HG02981 (cell line): ENCODE measurements around the gene DDIT3.
"Not testable (repeated sequence)": the region's sequence is repeated elsewhere in the genome, so short reads cannot be mapped to it uniquely, and the experiment has no call there.

Source experiments
- ATAC-seq: cut with Tn5 transposase; IDR thresholded peaks from one replicate; pipeline ENCODE4 v1.9.1; 2021; ENCODE audit warnings: mild to moderate bottlenecking, moderate library complexity; ENCODE audit not compliant: unreplicated experiment

The DDIT3 gene

DNA sequence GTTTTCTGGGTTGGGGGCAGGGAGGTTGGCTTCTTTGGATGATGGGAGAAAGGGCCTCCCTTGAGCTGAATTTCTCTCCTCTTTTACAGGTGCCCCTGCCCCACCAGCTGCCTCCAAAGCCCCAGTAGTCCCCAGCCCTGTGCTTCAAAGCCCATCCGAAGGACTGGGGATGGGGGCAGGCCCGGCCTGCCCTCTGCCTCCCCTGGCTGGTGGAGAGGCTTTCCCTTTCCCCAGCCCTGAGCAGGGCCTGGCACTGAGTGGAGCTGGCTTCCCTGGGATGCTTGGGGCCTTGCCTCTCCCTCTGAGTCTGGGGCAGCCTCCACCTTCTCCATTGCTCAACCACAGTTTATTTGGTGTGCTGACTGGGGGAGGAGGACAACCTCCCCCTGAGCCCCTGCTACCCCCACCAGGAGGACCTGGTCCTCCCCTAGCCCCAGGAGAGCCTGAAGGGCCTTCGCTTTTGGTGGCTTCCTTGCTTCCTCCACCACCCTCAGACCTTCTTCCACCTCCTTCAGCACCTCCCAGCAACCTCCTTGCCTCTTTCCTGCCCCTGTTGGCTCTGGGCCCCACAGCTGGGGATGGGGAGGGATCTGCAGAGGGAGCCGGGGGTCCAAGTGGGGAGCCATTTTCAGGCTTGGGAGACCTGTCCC, 6.3 kb upstream of the DDIT3 start:
- no peak for ATAC-seq

DNA sequence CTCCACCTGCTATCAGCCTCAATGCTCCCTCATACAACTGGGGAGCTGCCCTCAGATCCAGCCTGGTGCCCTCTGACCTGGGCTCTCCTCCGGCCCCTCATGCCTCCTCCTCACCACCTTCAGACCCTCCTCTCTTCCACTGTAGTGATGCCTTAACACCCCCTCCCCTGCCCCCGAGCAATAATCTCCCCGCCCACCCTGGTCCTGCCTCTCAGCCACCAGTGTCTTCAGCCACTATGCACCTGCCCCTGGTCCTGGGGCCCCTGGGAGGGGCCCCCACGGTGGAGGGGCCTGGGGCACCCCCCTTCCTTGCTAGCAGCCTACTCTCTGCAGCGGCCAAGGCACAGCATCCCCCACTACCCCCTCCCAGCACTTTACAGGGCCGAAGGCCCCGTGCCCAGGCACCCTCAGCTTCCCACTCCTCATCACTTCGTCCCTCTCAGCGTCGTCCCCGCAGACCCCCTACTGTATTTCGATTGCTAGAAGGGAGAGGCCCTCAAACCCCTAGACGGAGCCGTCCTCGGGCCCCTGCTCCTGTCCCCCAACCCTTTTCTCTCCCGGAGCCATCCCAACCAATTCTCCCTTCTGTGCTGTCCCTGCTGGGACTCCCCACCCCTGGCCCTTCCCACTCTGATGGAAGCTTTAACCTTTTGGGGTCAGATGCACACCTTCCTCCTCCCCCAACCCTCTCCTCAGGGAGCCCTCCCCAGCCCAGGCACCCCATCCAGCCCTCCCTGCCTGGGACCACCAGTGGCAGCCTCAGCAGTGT, 5.5 kb upstream of the DDIT3 start:
- no peak for ATAC-seq

DNA sequence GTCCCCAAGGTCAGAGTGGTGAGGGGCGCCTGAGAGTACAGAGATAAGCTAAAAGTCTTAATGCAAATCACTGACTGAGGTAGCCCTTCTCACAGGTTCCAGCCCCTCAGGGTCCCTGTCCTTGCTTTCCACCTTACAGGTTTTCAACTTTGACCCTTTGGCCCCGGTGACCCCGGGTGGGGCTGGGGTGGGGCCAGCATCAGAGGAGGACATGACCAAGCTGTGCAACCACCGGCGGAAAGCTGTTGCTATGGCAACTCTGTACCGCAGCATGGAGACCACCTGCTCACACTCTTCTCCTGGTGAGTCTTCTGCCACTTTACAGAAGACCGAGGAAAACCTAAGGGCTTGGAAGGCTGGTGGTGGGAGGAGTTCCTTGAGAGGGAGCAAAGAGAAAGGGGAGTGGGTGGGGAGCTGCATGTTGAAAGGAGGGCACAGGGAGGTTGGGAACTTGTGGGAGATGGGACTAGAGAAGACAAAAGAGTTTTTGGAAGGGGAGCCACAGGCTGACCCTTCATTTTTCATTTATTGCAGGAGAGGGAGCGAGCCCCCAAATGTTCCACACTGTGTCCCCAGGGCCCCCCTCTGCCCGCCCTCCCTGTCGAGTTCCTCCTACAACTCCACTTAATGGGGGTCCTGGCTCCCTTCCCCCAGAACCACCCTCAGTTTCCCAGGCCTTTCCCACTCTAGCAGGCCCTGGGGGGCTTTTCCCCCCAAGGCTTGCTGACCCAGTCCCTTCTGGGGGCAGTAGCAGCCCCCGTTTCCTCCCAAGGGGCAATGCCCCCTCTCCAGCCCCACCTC, 4.7 kb upstream of the DDIT3 start:
- ATAC-seq, result no peak

DNA sequence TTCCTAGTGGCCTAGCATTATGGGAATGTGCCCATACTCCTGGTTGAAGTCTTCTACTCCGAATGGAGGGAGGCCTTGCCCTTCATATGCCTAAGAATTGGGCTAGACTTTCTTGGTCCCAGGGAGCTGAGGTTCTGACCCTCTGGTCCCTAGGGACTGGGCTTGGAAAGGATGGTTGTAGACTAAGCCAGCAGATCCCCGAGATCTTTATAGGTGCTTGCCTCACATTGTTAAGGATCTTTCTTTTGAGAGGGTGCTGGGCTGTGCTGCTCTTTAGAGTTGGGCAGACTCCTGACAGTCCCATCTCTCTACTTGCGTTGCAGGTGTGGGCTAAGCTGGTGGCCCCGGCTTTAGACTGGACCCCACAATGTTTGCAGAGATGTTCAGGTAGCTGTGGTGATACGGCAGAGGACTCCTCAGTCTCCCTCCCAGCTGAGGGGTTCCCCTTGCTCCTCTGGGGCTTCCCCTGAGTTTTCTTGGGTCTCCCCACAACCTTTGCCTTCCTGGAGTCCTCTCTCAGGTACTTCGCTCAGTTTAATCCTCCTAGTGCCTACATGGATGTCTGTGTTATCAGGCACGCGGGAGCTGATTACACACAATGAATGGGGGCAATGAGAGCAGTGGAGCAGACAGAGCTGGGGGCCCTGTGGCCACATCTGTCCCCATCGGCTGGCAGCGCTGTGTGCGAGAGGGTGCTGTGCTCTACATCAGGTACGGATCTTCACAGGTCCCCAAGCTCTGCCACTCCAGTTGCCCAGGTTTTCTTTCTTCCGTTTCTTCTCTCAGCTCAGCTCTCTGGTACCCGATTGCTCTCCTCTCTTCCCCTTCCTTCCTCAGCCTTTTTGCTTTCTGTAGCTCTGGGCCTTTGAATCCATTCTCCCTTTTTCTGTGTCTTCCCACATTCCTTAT, 3.6 kb upstream of the DDIT3 start:
- ATAC-seq, result no peak

DNA sequence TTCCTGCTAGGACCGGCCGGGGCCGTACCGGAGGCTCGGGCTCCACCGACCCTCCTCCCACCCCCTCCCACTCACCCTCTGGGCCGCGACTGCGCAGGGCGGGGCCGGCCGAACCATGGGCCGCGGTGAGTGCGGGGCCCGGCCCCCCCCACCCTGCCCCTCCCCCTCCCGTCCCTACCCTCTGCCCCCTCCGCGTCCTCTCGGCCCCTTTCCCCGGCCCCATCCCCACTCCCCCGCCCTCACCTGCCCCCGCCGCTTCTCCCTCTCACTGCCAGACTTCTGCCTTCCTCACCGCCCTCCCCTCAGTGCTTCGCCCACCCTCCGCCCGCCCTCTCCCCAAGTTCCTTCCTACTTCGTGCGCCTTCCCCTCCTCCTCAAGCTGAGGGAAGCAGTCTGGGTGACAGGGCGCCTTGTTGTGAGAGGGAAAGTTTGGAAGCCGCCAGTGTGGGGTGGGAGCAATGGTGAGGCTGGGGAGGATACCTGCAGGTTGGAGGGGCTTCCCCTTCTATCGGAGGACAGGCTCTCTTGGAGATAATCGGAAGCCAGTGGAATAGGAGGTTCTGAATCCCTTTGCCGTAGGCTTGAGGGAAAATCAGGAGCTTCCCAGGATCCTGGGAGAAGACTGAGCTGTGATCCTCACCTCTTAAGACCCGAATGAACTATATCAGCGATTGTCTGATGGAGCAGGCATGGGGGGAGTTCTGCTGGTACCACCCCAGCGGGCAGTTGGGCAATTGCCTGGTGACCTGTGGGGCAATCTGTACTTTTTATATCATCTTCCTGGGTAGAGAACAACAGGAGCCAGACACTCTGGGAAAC, 2.8 kb upstream of the DDIT3 start:
- no peak for ATAC-seq

DNA sequence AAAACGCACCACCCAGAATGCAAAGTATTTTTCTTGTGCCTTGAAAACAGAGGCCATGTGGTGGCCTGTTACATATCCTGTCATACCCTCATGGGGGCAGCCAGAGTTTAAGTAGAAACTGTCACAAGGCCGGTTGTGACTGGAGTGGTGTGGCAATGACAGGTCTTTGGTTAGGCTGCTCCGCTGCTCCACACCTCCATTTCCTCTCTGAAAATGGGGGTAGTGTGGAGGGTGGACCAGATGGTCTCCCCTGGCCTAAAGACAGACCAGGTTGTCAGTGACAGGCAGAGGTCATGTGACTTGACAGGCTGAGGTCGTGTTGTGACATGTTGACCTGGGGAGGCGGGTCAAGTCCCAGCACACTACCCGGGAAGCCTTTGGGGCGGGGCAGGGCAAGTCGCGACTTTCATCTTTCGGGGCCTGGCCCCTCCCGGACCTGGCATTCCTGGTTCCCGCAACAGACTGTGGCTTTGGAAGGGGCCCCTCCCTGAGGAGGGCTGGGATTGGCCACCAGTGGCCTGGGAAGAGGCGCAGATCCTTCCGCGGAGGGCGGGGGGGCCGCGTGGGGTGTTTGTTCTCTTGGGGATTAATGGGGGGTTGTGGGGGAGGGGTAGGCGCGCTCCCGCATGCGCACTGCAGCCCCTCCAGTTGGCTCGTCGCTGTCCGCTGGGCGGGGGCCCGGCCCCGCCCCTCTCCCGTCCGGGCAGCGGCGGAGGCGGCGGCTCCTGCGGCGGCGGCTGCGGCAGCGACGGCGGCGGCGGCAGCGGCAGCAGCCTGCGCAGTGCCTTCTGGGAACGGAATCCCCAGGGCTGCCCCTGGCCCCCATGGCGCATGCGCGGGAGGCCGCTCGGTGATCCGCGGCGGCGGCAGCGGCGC, 1.9 kb upstream of the DDIT3 start, which contains the start of gene MBD6:
Gene MBD6 (plus strand): TSS at position 814 of the 876 bp plus-strand sequence. CDS start 1,480 bp downstream, outside the sequence.
- peak; percentile 36 for ATAC-seq

DNA sequence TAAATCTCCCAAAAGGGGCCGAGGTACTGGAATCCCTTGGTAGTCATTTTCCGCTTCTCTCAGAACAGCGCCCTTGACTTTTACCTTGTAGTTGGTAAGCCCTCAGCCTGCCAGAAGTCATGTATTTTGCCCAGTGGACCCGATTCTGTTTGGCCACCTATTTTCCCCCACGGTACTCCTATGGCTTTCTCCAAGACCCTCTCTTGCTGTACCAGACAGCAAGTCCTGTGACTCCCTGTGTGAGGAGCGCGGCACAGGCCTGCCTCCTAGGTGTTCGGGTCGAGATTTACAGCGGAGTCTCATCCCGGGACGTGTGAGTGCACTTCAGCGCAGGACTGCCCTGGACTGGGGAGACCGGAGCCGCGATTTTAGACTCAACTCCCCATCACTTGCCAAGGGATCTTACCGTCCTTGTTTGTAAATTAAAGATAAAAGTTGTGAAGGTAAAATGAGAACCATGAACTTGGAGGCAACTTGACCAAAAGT, 1.3 kb upstream of the DDIT3 start:
- no peak for ATAC-seq

DNA sequence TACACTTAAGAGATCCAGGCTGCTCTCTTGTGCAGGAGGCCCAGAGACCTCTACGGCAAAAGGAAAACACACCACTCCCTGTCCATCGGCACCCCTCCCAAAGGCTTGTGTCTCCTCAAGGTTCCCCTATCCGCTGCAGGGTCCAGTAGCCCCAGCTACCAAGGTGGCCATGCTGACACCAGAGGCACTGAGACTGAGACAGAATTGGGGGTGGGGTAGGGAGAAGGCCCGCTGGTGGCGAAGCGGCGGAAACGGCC, 590 bp downstream of the DDIT3 start:
- no peak for ATAC-seq

DNA sequence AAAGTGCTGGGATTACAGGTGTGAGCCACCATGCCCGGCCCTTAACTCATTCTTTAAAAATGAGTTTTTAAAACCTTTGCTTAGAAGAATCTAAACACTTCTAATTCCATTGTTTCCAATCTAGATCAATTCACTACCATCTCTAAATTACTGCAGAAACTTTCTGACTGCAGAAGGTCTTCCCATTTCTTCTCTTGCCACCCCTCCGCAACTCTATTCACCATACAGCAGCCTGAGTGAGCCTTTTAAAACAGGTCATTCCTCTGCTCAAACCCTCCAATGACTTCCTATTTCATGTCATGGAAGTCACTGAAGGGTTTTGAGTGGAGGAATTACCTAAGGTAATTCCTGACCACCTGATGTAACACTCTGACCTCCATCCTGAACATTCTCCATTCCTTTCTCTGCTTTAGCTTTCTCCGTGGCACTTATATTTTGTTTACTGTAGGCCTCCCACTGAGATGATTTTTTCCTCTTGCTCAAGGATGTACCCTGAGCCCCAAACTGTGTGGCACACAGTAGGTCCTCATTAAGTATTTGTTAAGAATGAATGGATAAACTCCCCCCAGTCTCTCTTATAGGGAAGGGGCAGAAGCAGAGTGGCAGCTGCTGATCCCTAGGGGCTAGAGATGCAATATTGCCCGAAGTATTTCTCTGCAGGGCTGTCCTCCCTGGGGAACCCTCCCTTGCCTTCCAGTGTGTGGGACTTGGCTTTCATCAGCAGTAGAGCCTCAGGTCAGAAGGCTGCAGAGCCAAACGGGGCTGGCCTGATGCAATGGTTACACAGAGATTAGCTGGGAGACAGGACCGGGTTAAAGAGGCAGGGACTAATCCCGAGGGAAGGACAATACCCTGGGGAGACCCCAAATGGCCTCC, 1.2 kb downstream of the DDIT3 start:
- no peak for ATAC-seq

DNA sequence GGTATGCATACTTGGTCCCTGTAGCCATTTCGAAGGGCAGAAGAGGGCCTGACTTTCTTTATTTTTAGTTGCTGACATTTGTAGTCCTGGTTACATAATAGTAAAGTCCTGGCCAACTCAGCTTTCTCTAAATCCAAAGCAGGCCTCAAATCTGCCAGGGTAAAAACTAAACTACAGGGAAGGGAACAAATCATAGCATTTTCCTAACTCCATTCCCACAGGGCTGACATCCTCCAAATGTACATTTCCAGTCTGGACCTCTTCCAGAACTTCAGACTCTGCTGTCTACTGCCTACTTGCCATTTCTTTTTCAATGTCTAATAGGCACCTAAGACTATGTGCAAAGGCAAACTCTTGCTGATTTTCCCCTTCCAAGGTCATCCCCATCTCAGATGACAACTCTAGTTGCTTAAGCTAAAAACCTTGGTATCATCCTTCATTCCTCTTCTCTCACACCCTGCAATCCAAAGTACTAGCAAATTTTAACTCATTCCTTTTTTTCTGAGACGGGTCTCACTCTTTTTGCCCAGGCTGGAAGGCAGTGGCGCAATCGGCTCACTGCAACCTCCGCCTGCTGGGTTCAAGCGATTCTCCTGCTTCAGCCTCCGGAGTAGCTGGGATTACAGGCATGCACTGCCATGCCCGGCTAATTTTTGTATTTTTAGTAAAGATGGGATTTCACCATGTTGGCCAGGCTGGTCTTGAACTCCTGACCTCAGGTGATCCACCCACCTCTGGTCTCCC, 2.0 kb downstream of the DDIT3 start:
- ATAC-seq, result no peak

DNA sequence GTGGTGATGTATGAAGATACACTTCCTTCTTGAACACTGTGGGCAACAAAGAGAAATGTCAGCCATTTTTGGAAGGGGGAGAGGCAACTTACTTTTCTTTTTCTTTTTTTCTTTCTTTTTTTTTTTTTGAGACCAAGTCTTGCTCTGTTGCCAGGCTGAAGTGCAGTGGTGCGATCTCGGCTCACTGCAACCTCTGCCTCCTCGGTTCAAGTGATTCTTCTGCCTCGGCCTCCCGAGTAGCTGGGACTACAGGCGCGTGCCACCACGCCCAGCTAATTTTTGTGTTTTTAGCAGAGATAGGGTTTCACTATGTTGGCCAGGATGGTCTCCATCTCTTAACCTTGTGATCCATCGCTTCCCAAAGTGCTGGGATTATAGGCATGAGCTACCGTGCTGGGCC, 2.6 kb downstream of the DDIT3 start:
- not testable (repeated sequence) for ATAC-seq

DNA sequence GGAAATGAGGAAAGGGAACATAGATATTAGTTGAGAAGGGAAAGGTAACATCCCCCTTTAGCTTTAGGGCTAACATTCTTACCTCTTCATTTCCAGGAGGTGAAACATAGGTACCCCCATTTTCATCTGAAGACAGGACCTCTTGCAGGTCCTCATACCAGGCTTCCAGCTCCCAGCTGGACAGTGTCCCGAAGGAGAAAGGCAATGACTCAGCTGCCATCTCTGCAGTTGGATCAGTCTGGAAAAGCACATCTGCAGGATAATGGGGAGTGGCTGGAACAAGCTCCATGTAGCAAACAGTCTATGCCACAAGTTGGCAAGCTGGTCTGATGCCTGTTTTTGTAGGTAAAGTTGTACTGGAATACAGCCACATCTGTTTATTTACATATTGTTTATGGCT, 3.1 kb downstream of the DDIT3 start:
- ATAC-seq, result no peak

DNA sequence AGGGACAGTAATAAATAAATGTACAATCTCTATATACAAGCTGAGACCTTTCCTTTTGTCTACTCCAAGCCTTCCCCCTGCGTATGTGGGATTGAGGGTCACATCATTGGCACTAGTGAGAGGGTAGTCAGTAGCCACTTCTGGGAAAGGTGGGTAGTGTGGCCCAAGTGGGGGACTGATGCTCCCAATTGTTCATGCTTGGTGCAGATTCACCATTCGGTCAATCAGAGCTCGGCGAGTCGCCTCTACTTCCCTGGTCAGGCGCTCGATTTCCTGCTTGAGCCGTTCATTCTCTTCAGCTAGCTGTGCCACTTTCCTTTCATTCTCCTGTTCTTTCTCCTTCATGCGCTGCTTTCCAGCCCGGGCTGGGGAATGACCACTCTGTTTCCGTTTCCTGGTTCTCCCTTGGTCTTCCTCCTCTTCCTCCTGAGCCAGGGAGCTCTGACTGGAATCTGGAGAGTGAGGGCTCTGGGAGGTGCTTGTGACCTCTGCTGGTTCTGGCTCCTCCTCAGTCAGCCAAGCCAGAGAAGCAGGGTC, 3.6 kb downstream of the DDIT3 start:
- ATAC-seq, result no peak

DNA sequence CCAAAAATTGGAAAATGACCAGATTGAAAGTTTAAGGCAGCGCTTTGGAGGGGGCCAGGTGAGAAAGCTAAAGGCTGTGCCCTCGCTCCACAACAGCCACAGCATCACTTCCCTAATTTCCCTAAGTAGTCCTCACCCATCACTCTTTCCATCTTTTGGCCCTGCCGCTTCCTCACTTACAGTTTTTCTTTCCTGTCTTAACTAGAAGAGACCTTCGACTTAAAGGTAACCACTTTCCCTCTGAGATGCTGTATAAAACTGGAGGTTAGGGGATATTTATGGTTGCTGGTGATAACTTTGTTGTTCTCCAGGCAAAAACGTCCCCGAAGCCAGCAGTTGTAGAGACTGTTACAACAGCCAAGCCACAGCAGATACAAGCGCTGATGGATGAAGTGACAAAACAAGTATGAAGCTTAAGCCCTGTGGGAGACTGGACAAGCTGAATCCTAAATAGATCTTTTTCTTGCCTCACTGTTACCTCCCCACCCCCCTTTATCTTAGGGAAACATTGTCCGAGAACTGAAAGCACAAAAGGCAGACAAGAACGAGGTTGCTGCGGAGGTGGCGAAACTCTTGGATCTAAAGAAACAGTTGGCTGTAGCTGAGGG, 4.3 kb downstream of the DDIT3 start:
- no peak for ATAC-seq

DNA sequence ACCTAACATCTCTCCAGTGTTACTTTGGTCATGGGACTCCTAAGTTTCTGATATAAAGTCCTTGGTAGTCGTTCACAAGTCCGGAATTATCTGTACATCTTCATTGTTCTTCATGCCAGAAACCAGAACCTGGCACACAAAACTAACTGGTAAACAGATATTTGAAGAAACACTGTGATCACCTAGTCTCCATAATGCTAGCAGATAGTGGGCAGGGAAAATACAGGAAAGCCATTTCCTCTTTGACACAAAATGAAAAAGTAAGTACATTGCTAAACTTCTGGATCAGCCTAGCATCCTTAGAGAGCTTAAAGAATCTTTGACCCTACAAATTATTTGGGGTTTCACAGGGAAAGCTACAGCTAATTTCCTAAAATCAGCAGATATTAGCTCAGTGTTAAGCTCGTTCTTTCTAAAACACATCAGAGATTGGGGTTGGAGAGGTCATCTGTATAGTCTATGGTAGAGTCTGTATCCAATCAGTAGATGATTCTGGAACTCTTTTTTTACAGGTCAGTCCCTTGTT, 4.8 kb downstream of the DDIT3 start:
- no peak for ATAC-seq

DNA sequence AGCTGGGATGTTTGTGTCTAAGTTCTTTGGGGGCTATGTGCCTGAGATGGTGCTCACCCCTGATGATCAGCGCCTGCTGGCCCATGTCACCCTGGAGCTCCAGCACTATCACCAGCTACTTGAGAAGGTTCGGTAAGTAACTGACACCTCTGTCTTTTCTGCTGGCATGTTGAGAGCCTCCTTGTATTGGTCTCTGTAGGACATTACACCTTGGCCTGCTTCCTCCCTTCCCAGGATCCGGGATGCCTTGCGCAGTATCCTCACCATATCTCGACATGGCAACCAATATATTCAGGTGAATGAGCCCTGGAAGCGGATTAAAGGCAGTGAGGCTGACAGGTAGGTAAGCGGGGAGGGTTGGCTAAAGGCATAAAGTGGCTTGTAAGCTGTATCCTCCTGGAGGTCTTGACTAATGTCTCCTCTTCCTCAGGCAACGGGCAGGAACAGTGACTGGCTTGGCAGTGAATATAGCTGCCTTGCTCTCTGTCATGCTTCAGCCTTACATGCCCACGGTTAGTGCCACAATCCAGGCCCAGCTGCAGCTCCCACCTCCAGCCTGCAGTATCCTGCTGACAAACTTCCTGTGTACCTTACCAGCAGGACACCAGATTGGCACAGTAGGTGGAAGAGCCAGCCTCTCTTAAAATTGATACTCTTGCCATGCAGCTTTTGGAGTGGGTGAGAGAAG, 5.5 kb downstream of the DDIT3 start:
- ATAC-seq, result no peak
